Activated CD8-positive, alpha-beta memory T cell treated with anti-CD3 and anti-CD28 coated beads, Interleukin-2, amount 10 ng/mL, durations not matched to agents 7 days and 5 days (primary cell): ENCODE data around the gene SNX12. TPM values are rescaled to one million over a fixed set of nuclear protein-coding genes. Genes with fewer than 3 reads are reported as not detected.
A peak's percentile ranks its signal among the peaks of the same experiment; 100 is the strongest.

Experiments
- ATAC-seq: fragments of 150-1000 bp; cut with Tn5 transposase; one replicate; pipeline ENCODE4 v1.10.0; 2021; ENCODE audit warnings: moderate library complexity
- CTCF ChIA-PET: fragments of 350-600 bp; sonication (Branson Sonifier 250); formaldehyde crosslinking; loops from one replicate; lab custom pipeline; 2021; ENCODE audit warnings: antibody characterized with exemption; lab: Charles Lee
- DNase-seq: peaks from one replicate; pipeline ENCODE4 v3.0.0-alpha.2; 2020
- H3K27ac Mint-ChIP-seq: one replicate; pipeline ENCODE4 v1.8.0; 2021; ENCODE audit warnings: mild to moderate bottlenecking, mixed read lengths
- H3K27me3 Mint-ChIP-seq: one replicate; pipeline ENCODE4 v1.8.0; 2021; ENCODE audit warnings: mixed read lengths
- H3K36me3 Mint-ChIP-seq: one replicate; pipeline ENCODE4 v1.8.0; 2021; ENCODE audit warnings: mild to moderate bottlenecking, mixed read lengths
- H3K4me1 Mint-ChIP-seq: one replicate; pipeline ENCODE4 v1.8.0; 2021; ENCODE audit warnings: mixed read lengths
- H3K4me3 Mint-ChIP-seq: one replicate; pipeline ENCODE4 v1.8.0; 2021; ENCODE audit warnings: mild to moderate bottlenecking, moderate library complexity, mixed read lengths
- H3K9me3 Mint-ChIP-seq: one replicate; pipeline ENCODE4 v1.8.0; 2022; ENCODE audit warnings: low read depth, mixed read lengths
- total RNA-seq, 2 experiments: library from RNA; stranded (reverse); gene quantifications; one replicate each; pipeline ENCODE4 v1.2.3, GENCODE V29; 2021

The SNX12 gene
- total RNA-seq = 10 to 100 TPM; 37.1 to 46.2 TPM

DNA sequence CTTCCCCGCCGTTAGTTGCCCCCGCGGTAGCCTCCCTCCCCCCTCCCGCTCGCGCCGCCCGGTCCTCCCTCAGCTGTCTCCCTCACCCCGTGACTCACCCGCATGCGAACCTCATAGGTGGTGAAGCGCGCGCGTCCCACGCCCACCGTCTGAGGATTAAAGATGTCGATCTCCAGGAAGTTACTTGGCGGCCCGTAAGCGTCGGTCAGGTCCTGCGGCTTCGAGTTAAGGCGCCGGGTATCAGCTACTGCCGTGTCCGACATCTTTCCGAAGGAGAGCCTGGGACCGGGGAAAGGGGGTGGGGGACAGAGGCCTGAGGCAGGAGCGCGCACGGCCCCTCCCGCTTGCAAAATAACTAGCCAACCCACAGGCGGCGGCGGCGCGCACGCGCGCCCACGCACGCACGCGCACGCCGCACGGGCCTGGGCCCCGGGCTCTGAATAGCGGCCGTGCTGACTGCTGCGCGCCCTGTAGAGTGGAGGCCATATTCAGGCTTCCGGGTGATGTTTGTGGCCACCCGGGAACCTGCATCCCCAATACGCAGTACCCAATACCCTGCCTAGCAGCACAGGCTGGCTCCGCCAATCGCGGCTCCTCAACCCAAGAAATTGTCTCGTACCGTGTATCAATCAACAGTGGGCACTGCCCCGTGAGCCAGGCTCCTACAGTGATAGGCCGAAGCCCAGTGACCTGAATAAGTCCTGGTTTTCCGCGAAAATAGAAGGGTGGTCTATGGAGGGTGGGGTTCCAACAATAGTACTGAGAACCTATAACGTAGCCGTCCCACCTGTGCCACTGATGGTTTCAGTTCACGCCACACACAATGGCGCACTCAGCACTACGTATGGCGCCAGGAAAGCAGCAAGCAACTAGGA is at the start of gene SNX12:
Gene SNX12, minus strand, starts transcription at position 291 of the 875 bp plus-strand sequence. Its CDS starts 28 bp downstream, at position 263.
- H3K27me3 Mint-ChIP-seq = peaks cover 4% of the 10 kb centered on the region
- CTCF ChIA-PET = interaction anchor here (1.0 kb wide), 1 partner anchor 88 kb away, joined by 3 read pairs; no protein-coding TSS in a partner anchor
- DNase-seq (peak; percentile 95), ATAC-seq (peak; percentile 93)
- peaks cover 5% of the 10 kb centered on the region for H3K36me3 Mint-ChIP-seq
- peak within 1 kb of the TSS; percentile 98 for H3K4me3 Mint-ChIP-seq
- peak within 1 kb of the TSS; percentile 93 for H3K27ac Mint-ChIP-seq
- no peaks in the 10 kb centered on the region for H3K9me3 Mint-ChIP-seq
- H3K4me1 Mint-ChIP-seq = peaks cover 25% of the 10 kb centered on the region

DNA sequence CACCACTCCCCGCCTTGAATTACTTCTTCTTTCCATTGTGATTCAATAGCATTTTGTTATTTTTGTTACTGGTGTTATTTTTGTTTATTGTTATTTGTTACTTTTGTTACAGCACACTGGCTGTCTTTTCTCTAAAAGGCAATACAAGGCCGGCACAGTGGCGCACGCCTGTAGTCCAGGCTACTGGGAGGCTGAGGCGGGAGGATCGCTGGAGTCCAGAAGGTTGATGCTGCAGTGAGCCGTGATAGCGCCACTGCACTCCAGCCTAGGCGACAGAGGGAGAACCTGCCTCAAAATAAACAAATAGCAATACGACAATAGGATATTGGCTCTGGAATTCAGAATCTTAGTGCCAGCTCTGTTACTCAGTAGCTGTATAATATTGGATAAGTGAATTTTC is 49.2 kb upstream of the SNX12 start:
- Mint-ChIP-seq H3K36me3 (peaks cover 13% of the 10 kb centered on the region), H3K9me3 (no peaks in the 10 kb centered on the region), H3K27me3 (no peaks in the 10 kb centered on the region), H3K4me1 (peaks cover 37% of the 10 kb centered on the region), H3K27ac (no peak overlapping the region), H3K4me3 (no peak overlapping the region)
- ATAC-seq = no peak
- CTCF ChIA-PET = interaction anchor here (1.3 to 2.0 kb wide), 2 partner anchors 9 to 20 kb away, joined by 3 to 5 read pairs; no protein-coding TSS in a partner anchor
- no peak for DNase-seq

DNA sequence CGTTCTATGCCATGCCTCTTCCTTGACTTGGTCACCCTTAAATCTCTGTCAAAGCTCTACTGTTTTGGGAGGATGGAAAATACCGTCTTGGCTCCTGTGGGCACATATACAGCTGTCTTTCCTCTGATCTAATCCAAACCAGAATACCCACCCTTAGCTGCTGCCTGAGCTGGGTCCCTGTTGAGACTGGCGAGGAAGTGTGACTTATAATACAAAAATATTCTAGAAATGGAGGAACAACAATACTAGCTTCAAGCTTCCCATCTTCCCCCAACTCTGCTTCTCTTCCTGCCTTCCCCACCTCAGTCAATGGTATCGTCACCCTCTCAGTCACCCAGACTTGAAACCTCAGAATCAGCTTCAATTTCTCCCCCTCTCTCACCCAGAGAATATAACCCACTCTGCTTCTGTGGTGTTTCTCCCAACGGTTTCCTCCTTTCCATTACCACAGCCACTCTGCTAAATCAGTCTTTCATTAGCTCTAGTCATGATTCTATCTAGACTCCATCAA is 43.8 kb upstream of the SNX12 start:
- ATAC-seq = peak; percentile 24
- DNase-seq = peak; percentile 48
- H3K27ac Mint-ChIP-seq = peak overlapping the region; percentile 99
- no peaks in the 10 kb centered on the region for H3K27me3 Mint-ChIP-seq
- H3K4me1 Mint-ChIP-seq = peaks cover 30% of the 10 kb centered on the region
- CTCF ChIA-PET = interaction anchor here (0.7 to 1.7 kb wide), 4 partner anchors 10 to 17 kb away, joined by 3 to 10 read pairs (median 4); no protein-coding TSS in a partner anchor
- H3K9me3 Mint-ChIP-seq = no peaks in the 10 kb centered on the region
- H3K36me3 Mint-ChIP-seq = peaks cover 45% of the 10 kb centered on the region
- H3K4me3 Mint-ChIP-seq = peak overlapping the region; percentile 99

DNA sequence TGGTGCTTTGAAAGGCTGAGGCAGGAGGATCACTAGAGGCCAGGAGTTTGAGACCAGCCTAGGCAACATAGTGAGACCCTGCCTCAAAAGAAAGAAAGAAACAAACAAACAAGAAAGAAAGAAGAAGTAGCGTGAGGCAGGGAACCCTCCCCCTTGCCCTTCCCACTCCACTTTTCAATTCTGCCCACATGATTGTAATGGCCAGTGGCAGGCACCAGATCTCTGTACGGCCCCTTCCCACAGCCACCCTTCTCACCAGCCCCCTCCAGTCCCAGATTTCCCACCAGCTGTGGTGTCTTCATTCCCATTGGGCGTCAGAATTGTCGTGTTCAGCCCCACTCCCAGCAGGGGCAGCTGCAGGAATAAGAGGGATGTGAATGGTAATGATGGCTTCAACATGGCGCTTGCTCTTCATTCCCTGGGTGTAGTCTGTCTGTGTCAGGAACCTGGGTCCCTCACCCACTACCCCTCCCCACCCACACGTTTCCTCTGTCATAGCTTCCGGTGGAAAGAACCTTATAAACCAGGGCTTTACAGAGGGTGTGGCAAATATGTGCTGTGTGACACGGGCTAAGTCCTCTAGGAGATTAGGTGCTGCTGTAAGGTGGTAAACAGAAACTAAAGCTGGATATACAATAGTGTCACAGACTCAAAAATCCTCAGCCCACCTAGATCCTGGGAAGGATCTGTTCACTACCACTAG is 43.2 kb upstream of the SNX12 start, which contains the start of gene IL2RG:
Gene IL2RG, minus strand, starts transcription at position 437 of the 703 bp plus-strand sequence. Its CDS starts 38 bp downstream, at position 399.
- peak within 1 kb of the TSS; percentile 99 for H3K4me3 Mint-ChIP-seq

DNA sequence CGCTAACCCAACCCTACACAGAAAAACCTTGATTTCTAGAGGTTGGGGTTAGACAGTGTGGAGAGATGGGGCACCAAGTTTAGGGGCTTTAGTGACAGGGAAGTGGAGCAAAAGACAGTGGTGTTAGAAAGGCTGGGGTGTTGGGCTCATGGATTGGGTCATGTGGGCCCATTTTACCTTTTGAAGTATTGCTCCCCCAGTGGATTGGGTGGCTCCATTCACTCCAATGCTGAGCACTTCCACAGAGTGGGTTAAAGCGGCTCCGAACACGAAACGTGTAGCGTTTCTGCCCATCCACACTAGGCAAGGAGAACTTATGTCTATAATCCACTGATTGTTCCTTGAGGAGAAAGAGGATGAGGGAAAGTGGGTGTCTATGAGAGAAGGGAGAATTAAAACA is 40.9 kb upstream of the SNX12 start:
- Mint-ChIP-seq H3K4me1 (peaks cover 54% of the 10 kb centered on the region), H3K9me3 (no peaks in the 10 kb centered on the region), H3K36me3 (peaks cover 57% of the 10 kb centered on the region), H3K4me3 (peak overlapping the region; percentile 99), H3K27me3 (no peaks in the 10 kb centered on the region), H3K27ac (peak overlapping the region; percentile 99)
- CTCF ChIA-PET = interaction anchor here (1.0 kb wide), 1 partner anchor 20 kb away, joined by 5 read pairs; no protein-coding TSS in a partner anchor
- DNase-seq (peak; percentile 44), ATAC-seq (no peak)

More for the DNA sequence above, 43.2 kb upstream of the SNX12 start, which contains the start of gene IL2RG:
- peak; percentile 77 for ATAC-seq
- CTCF ChIA-PET = interaction anchor here (0.7 to 1.7 kb wide), 4 partner anchors 10 to 18 kb away, joined by 3 to 10 read pairs (median 4); no protein-coding TSS in a partner anchor
- H3K36me3 Mint-ChIP-seq = peaks cover 49% of the 10 kb centered on the region
- no peaks in the 10 kb centered on the region for H3K27me3 Mint-ChIP-seq
- no peaks in the 10 kb centered on the region for H3K9me3 Mint-ChIP-seq
- H3K4me1 Mint-ChIP-seq = peaks cover 36% of the 10 kb centered on the region
- peak; percentile 88 for DNase-seq
- peak within 1 kb of the TSS; percentile 99 for H3K27ac Mint-ChIP-seq

DNA sequence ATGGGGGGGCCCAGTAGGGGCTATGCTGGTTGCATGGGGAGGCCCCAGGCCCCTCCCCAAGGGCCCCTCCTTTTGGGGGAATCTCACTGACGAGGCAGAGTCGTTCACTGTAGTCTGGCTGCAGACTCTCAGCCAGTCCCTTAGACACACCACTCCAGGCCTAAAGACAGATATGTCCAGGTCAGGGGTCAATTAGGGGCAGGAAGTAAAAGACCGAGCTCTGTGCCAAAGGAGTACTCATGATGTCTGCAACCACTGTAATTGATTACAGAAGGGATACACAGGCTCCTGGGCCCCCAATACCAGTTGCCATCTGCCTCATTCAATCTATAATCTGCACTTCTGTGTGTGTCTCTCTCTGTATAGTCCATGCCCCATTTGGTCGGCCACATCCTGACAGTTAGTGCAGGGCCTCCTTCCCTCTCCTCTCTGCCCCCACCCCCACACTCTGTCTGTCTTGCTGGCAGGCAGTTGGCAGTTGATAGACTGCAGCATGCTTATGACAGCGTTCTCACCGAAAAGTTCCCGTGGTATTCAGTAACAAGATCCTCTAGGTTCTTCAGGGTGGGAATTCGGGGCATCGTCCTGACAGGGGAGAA is 39.7 kb upstream of the SNX12 start:
- Mint-ChIP-seq H3K4me1 (peaks cover 60% of the 10 kb centered on the region), H3K36me3 (peaks cover 57% of the 10 kb centered on the region), H3K4me3 (peak overlapping the region; percentile 99), H3K27ac (peak overlapping the region; percentile 99), H3K27me3 (no peaks in the 10 kb centered on the region), H3K9me3 (no peaks in the 10 kb centered on the region)
- DNase-seq (peak; percentile 79), ATAC-seq (peak; percentile 31)
- CTCF ChIA-PET = interaction anchor here (0.6 to 1.0 kb wide), 2 partner anchors 9 to 21 kb away, joined by 3 to 5 read pairs; no protein-coding TSS in a partner anchor

DNA sequence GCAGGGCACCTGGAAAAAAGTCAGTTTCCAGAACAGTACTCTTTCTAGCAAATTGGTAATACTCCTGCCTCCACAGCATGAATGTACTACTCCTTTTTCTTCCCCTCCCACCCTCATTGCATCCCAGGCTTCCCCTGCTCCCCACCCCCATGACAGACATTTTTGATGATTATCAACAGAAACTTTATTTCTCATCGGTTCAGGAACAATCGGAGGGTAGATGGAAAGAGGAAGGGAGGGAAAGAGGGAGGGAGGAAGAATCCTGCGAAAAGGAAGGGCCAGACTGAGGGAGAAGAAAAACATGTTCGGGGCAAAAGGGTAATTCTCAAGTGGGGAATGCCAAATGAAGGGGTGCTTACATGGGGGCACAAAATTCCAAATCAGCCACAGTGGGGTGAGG is 39.1 kb upstream of the SNX12 start:
- peaks cover 60% of the 10 kb centered on the region for H3K4me1 Mint-ChIP-seq
- H3K27ac Mint-ChIP-seq = peak overlapping the region; percentile 99
- H3K36me3 Mint-ChIP-seq = peaks cover 57% of the 10 kb centered on the region
- no peaks in the 10 kb centered on the region for H3K27me3 Mint-ChIP-seq
- H3K9me3 Mint-ChIP-seq = no peaks in the 10 kb centered on the region
- CTCF ChIA-PET = interaction anchor here (0.6 kb wide), 1 partner anchor 22 kb away, joined by 3 read pairs; no protein-coding TSS in a partner anchor
- peak overlapping the region; percentile 99 for H3K4me3 Mint-ChIP-seq
- no peak for ATAC-seq
- no peak for DNase-seq

GRCh38 chrX:71106427-71106826 is 38.3 kb upstream of the SNX12 start, which contains the start of gene CXorf65:
CXorf65 (minus strand) TSS chrX:71106740; CDS start chrX:71106556, 184 bp downstream.
- Mint-ChIP-seq H3K4me1 (peaks cover 59% of the 10 kb centered on the region), H3K4me3 (peak within 1 kb of the TSS; percentile 99), H3K36me3 (peaks cover 56% of the 10 kb centered on the region), H3K27me3 (no peaks in the 10 kb centered on the region), H3K9me3 (no peaks in the 10 kb centered on the region), H3K27ac (peak within 1 kb of the TSS; percentile 99)
- CTCF ChIA-PET = interaction anchor here (1.0 kb wide), 1 partner anchor 9 kb away, joined by 3 read pairs; no protein-coding TSS in a partner anchor
- DNase-seq (peak; percentile 61), ATAC-seq (peak; percentile 35)

DNA sequence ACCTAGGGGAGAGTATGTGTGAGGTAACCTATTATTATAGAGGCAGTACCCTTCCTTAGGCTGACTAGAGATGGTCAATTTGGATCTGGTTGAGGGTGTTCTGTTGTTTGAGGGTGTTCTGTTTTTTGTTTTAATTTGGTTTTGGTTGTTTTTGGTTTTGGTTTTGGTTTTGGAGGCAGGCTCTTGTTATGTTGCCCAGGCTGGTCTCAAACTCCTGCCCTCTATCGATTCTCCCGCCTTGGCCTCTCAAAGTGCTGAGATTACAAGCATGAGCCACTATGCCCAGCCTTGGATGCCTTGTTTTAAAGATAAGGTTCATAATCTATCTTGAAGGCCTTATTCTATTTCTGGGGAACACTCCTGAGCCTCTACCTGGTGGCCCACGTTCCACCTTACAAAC is 37.5 kb upstream of the SNX12 start:
- DNase-seq (no peak), ATAC-seq (peak; percentile 8)
- peaks cover 61% of the 10 kb centered on the region for H3K4me1 Mint-ChIP-seq
- no peaks in the 10 kb centered on the region for H3K27me3 Mint-ChIP-seq
- H3K27ac Mint-ChIP-seq = peak overlapping the region; percentile 99
- H3K36me3 Mint-ChIP-seq = peaks cover 48% of the 10 kb centered on the region
- CTCF ChIA-PET = interaction anchor here (1.0 kb wide), 1 partner anchor 8 kb away, joined by 3 read pairs; no protein-coding TSS in a partner anchor
- H3K9me3 Mint-ChIP-seq = no peaks in the 10 kb centered on the region
- peak overlapping the region; percentile 99 for H3K4me3 Mint-ChIP-seq

- Mint-ChIP-seq H3K27me3 (no peaks in the 10 kb centered on the region), H3K27ac (peak overlapping the region; percentile 89), H3K4me3 (peak overlapping the region; percentile 70), H3K36me3 (peaks cover 25% of the 10 kb centered on the region), H3K4me1 (peaks cover 71% of the 10 kb centered on the region), H3K9me3 (no peaks in the 10 kb centered on the region)
- CTCF ChIA-PET = interaction anchor here (6.8 kb wide), 1 partner anchor 26 kb away, joined by 65 read pairs; no protein-coding TSS in a partner anchor
- ATAC-seq (peak; percentile 29), DNase-seq (peak; percentile 76)
Measured at GRCh38 chrX:71103110-71103983, 35.2 kb upstream of the SNX12 start.

DNA sequence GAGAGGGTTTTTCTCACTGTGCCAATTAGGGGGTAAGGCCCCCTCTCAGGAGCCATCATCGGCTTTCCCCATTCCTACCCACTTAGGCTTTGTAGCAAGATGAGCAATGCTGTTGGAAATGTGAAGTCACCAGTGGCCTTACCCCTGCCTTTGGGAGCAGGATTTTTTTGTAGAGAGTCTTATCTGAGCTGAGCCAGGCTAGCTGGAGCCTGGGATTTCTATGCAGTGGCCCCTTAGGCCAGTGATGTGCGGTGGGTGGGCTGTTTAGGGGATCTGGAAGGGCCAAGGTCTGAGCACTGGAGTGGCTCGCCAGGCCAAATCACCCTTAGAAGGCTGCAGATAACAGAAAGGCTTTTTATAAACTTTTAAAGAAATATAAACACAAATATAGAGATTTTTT is 34.2 kb upstream of the SNX12 start:
- Mint-ChIP-seq H3K27ac (no peak overlapping the region), H3K9me3 (no peaks in the 10 kb centered on the region), H3K36me3 (peaks cover 15% of the 10 kb centered on the region), H3K4me1 (peaks cover 69% of the 10 kb centered on the region), H3K4me3 (no peak overlapping the region), H3K27me3 (no peaks in the 10 kb centered on the region)
- DNase-seq (no peak), ATAC-seq (no peak)
- CTCF ChIA-PET = interaction anchor here (2.4 to 6.8 kb wide), 2 partner anchors 9 to 27 kb away, joined by 10 to 65 read pairs; partner anchors contain the start of gene IL2RG
